GM21619 (cell line): Measurements from ENCODE around the gene AP5S1.

Source experiments
- ATAC-seq: cut with Tn5 transposase; IDR thresholded peaks from one replicate; pipeline ENCODE4 v1.9.1; 2021; ENCODE audit not compliant: unreplicated experiment

Gene AP5S1

DNA sequence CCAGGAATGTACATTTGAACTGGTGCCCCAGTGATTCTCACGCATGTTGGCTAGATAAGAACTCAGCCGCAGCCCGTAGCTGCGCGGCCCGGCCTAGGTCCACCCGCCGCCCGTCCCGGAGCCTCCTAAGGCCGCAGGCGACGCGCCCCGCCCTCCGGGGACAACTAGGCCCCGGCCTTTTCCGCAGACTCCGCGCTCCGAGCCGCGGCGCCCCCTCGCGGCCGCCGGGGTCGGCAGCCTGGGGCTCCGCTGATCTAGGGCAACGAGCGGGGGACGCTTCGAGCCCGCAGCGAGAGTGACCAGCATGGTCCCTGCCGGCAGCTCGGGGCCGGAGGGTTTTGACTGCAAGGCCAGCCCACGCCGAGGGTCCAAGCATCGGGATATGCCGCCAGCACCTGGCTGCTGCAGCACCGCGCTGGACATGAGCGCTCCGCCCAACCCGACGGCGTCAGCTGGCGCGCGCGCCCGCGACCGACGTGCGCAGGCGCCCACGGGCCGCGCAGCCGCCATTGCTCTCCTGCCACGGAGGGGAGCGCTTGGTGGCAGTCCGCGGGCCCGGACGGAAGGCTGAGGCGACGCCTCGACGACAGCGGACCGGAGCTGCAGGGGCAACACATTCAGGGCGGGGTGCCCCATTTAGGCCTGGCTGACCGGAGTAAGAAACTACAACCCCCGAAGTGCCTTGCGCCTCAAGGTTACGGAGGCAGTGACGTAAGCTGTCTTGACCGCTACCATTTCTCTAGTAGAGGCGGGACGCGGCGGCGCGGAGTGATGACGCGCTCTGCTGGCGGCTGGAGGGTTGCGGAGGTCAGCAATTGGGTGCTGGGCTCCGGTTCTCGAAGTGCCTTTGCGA lies at the start of gene AP5S1:
AP5S1 (plus strand) TSS at position 500 of the 853 bp plus-strand sequence. CDS start 1,571 bp downstream, outside the sequence.
- ATAC-seq: peak; percentile 76

DNA sequence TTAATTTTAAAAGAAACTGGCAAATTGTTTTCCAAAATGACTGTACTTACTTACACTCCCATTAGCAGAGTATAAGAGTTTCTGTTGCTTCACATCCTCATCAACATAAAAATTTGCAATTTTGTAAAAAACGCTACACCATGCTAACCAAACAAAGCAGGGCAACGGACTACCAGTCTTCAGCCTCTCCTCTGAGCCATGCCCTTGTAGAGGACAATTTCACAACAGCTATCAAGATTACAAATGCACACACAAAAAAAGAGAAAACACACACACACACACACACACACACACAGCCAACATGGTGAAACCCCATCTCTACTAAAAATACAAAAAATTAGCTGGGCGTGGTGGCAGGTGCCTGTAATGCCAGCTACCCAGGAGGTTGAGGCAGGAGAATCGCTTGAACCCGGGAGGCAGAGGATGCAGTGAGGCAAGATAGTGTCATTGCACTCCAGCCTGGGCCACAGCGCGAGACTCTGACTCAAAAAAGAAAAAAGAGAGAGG lies 48.7 kb upstream of the AP5S1 start:
- ATAC-seq: no peak

GRCh38 chr20:3775457-3776108 lies 44.8 kb upstream of the AP5S1 start:
- ATAC-seq: no peak

DNA sequence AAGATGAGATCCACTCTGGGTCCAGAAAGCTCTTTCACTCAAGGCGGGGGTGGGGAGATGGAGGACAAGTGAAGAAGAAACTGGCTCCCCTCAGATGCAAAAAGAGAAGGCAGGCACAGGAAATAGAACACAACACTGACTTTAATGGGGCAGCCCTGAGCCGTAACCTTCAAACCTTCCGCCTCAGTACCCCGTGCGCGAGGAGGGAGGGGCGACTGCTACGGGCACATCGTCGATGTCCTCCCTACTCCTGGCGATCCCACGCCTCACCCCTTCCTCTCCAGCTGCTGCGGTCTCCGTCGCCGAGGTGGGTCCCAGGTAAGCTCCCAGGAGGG lies 43.0 kb upstream of the AP5S1 start:
- ATAC-seq: no peak

DNA sequence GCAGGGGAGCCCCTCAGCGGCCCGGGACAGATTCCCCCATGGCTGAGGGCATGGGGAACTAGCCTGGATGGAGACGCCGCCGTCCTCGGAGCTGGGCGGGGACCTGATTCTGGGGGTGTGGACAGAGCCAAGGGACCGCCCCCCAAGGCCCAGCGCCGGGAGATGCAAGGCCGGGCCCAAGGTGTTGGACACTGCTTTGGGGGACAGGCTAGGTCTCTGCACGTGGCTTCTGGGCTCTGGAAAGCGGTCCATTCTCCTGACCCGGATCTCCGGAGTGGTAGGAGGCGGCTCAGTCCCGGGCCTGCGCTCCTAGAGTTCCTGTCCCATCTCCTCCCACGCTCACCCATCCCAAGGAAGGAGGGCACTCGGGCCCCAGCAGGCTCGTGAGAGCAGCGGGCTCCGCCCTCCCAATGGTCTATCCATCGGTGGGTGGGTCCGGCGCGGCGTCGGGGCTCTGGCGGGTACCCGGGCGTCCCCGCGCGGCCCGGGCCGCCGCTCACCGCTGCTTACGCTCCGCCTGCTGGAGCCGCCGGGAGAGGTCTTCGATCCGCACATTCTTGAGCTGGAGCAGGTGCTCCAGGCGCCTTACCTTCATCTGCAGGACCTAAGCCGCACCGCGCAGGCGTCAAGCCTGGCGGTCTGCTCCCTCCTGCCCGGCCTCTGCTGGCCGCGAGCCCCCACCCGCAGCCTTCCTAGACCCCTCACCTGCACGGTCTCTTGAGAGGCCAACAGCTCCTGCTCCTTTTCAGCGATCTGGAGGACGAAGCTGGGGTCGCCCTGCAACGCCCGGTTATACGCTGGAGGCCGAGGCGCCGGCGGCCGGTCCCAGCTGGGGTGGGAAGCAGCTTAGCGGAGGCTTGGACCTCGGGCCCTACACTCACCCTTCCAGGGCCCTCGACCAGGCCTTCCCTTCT lies 42.4 kb upstream of the AP5S1 start:
- ATAC-seq: no peak

GRCh38 chr20:3778976-3779375 lies 41.4 kb upstream of the AP5S1 start:
- no peak for ATAC-seq

DNA sequence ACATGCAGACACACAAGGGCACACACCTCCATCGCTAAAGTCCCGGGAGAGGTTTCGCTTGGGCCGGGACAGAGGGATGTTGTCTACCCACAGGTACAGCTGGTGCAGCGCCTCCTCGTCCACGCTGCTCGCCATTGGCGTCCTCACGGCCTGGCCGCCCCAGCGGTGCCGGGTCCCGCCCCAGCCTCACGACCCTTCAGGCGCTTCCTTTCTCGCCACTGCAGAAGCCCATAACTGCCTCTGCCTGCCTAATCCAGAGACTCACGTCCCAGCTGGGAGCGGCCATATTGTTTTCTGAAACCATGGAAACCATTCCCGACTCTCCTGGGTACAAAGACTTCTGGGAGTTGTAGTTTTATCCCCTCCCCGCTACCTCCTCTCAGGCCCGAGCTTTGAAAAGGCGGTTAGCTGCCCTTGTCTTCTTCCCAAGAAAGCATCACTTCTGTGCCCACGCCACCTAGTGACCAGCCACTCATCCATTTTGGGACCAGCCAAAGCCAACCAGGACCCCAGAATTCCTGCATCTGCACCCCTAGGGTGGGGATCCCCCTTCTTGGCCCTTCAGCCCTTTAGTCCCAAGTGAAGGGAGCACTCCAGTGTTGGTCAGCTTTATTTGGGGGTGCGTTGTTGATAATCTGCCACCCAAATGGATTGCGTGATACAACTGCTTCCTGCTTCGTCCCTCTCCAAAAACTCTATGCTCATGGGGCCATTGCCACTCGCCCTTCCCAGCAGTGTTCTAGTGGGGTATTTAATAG lies 39.0 kb upstream of the AP5S1 start, which contains the start of gene SPEF1:
SPEF1 (minus strand) TSS at position 296 of the 758 bp plus-strand sequence; CDS start at position 135, 161 bp downstream.
- no peak for ATAC-seq

DNA sequence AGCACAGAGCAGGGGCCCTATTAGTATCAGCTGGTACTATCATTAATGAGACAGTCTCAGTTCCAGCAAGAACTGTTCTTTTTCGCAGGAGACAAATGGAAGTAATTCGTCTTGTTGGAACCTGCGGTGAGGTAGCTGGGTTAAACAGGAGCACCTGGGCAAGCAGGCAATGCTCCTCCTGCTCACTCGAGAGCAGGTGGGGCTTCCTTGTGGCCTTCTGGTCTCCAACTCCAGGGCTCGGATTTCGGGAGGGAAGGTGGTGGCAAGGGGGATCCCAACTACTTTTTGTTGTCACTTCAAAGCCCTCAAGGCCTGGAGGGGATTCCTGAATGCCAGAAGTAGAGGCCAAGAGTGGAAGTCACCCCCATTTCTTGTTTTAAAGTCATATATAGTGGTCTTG lies 37.8 kb upstream of the AP5S1 start:
- no peak for ATAC-seq

DNA sequence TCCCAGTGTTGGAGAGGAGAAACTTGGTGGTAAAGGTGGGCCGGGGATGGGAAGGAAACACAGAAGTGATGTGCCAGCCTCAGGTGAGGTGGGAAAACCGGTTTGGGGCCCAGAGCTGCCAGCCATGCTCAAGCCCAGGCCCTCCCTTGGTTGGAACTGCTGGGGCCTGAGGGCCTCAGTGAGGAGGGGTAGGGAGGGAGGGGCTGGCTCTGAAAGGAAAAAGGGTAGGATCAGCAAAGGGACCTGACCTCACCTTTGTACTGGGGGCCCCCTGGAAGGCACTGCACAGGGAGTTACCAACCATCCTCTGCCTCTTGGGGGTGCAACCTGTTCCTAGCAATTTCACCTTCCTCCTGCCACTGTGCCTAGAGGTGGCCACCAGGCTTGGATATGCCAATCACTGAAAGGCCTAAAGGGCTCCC lies 37.3 kb upstream of the AP5S1 start:
- no peak for ATAC-seq

- no peak for ATAC-seq
These were observed 36.7 kb upstream of the AP5S1 start for GRCh38 chr20:3783511-3784195.

DNA sequence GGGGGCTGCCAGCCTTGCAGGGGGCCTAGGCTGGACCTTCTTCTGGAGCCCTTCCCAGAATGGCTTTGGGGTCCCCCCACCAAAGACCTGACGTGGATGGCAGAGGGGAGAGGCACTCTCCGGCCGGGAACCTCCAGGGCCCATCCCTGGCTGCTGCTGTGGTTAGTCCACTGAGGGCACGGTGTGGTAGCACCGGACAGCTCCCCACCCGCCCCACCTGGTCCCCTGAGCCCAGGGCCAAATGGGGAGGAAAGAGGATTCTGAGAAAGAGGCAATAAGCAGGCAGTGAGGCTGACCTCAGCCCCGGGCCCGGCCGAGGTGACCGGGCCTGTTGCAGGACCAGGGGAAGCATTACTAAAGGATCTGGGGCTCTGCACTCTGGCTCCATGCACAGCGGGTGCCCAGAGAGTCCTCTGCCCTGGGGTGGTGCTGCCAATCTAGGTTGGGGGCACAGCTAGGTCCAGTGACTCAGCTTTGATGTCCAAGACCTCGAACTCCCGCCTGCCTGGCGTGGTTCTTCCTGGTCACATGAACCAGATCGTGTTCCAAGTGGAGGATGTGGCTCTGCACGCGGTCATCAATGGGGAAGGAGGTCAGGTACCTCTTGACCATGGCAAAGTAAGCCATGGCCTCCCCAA lies 36.0 kb upstream of the AP5S1 start:
- no peak for ATAC-seq

- ATAC-seq: no peak
These were observed 35.5 kb upstream of the AP5S1 start for GRCh38 chr20:3784863-3785239.

- no peak for ATAC-seq
These were observed 34.9 kb upstream of the AP5S1 start for GRCh38 chr20:3785240-3786125.

DNA sequence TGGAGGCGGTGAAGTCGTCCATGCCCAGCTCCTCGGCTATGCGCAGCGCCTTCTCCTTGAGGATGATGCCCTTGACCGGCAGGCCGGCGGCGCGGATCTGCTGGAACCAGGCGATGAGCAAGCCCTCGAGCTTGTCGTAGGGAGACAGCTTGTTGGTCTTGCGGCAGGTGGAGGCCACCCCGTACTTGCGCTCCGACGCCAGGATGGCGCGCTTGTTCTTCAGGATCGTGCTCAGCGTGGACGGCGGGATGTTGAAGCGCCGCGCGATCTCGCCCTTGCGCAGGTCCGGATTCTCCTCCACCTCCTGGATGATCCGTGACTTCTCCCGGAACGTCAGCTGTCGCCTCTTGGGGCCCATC lies 34.2 kb upstream of the AP5S1 start:
- peak; percentile 12 for ATAC-seq

GRCh38 chr20:3786665-3787323 lies 33.6 kb upstream of the AP5S1 start, which contains the start of gene CENPB:
Gene CENPB, minus strand, starts transcription at chr20:3786740. Its CDS starts 257 bp downstream, at chr20:3786483.
- peak; percentile 77 for ATAC-seq

DNA sequence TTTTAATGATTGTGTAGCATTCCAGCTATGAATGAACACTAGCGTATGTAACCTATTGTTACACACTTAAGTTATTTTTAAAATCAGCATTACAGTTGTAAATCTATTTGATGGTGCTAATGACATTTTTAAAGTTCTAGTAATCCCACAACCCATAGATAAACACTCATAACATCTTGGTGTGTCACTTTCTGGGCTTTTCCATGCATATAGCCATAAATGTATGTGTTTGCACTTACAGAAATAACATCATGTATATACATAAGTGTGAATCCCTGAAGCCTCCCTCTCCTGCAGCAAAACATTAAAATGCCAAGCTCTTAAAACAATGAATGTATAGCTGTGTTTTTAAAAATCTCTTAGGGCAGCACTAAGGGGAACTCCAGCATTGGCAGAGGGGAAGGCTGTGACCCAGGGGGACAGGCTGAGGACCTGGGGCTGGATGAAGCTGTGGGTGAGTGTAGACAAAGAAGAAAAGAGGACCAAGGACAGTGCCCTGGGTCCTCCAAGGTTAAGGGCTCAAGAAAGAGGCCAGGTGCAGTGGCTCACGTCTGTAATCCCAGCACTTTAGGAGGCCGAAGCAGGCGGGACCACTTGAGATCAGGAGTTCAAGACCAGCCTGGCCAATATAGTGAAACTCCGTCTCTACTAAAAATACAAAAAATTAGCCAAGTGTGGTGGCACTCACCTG lies 32.9 kb upstream of the AP5S1 start:
- no peak for ATAC-seq

DNA sequence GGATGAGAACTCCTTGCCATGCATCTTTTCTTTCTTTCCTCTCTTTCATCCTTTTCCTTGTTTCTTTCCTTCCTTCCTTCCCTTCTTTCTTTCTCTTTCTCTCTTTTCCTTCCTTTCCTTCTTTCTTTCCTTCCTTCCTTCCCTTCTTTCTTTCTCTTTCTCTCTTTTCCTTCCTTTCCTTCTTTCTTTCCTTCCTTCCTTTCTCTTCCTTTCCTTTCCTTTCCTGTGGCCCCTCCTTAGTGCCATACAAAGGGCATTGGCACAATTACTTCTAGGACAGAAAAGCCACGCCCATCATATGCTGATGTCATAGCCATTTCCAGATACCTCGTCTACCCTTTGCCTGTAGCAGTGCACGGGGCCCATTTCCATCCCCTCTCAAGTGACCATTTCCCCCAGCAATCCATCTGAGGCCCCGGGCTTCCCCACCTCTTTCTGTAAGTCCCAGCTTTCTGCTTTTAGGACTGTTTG lies 31.6 kb upstream of the AP5S1 start:
- no peak for ATAC-seq
